Pancreas (tissue), 10 donors: Measurements from ENCODE around the gene BNIP5. TPM values are rescaled to one million over a fixed set of nuclear protein-coding genes. Genes with fewer than 3 reads are reported as not detected.

Experiments
- ATAC-seq, 4 donors: fragments of 200-7000 bp; cut with Tn5 transposase; one replicate each; pipeline versions ENCODE4 v1.8.0 to v1.9.1; 2020; ENCODE audit warnings: mild to moderate bottlenecking in 4 of 4, moderate library complexity in 4 of 4
- DNase-seq, 6 donors: peaks; one replicate each; pipeline ENCODE4 v3.0.0-alpha.2; 2020
- FAIRE-seq: peaks from 2 replicates; lab custom pipeline; 2012; peaks lifted over from hg19 to GRCh38; lab: Jason Lieb, UNC
- H3K27ac ChIP-seq, 4 donors: fragments of 200-600 bp; sonication (generic); 1 replicate in 3 of 4; 2 replicates in 1 of 4; pipeline versions ENCODE4 v1.5.0 to v1.8.0; 2020
- H3K27me3 ChIP-seq, 4 donors: fragments of 200-600 bp; one replicate each; pipeline ENCODE4 v1.8.0; 2021
- H3K36me3 ChIP-seq, 3 donors: fragments of 200-600 bp; sonication (generic) in 1 of 3; one replicate each; pipeline versions ENCODE4 v1.5.0 to v1.8.0; 2020 to 2021
- H3K4me1 ChIP-seq, 3 donors: fragments of 200-600 bp; one replicate each; pipeline ENCODE4 v1.8.0; 2021
- H3K4me3 ChIP-seq, 4 donors: fragments of 200-600 bp; sonication (generic) in 2 of 4; one replicate each; pipeline versions ENCODE4 v1.5.0 to v1.8.0; 2020 to 2021
- H3K9me3 ChIP-seq, 4 donors: fragments of 200-600 bp; one replicate each; pipeline ENCODE4 v1.8.0; 2021
- WGBS, 2 donors: extraction: QIAGEN DNeasy Blood & Tissue Kit; methylation state at CpG; one replicate each; pipeline ENCODE4 v1.1.7; 2013; 5-methylcytosine and 5-hydroxymethylcytosine counted together
- intact Hi-C, 3 donors: fragments of 100-400 bp; cut with DNase I; formaldehyde crosslinking; loops; one replicate each; pipeline versions ENCODE4 v1.11.1 to v1.14.2; 2022
- polyA plus RNA-seq, 2 donors: library from polyadenylated mRNA; stranded (reverse); fragments of 200-250 nt; gene quantifications; one replicate each; pipeline ENCODE4 v1.2.3, GENCODE V29; 2013
- total RNA-seq, 6 donors: library from RNA; stranded (reverse); fragmentation: NEBNext Ultra II Directional in 4 of 6; extraction: Animal tissue kit (Norgen Biotek cat#: 25700) in 4 of 6; gene quantifications; one replicate each; pipeline versions ENCODE4 v1.2.1 to v1.2.4, GENCODE V29; 2021 to 2023
- TF ChIP-seq, protein P1 (sequence below), 4 donors: fragments of 200-600 bp; sonication (generic) in 3 of 4; IDR thresholded peaks; one replicate each; pipeline versions ENCODE4 v1.5.0 to v1.8.0; 2021; ENCODE audit warnings: antibody characterized with exemption in 4 of 4
- donor health status: healthy with polysubstance abuse.
- donor health status: DM: no; HTN: no; CAD: no; lungs with moderate emphysema.
- donor health status: DM: no; HTN: no; CAD: no.
- donor health status: control.
- donor health status: control.
- donor health status: Bipolar disorder and iron deficiency.
- donor health status: DM: yes; HTN: yes; CAD: no.
- donor health status: DM: no; HTN: no; CAD: no.
- donor health status: DM: no; HTN: no; CAD: no.
- donor health status: DM: yes; HTN: yes; CAD: no.

Gene BNIP5
- total and polyA plus RNA-seq, 8 donors: 0.12 to 37.5 (median 0.38) TPM

DNA sequence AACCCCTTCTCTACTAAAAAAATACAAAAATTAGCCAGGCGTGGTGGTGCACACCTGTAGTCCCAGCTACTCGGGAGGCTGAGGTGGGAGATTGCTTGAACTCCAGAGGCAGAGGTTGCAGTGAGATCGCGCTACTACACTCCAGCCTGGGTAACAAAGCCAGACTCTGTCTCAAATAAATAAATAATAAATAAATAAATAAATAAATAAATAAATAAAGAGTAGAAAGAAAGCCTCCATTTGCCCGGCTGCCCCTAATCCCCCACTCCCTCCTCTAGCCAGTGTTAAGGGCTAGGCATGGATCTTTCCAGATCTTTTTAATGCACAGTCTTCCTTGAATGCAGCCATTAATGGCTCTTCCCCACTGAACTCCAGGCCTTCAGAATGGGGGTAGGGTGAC is 63.6 kb downstream of the BNIP5 start:
- ATAC-seq (no peak), DNase-seq (no peak), FAIRE-seq (no peak)
- intact Hi-C loops: no loop called here
- Histone ChIP-seq H3K36me3 (no peaks in the 10 kb centered on the region), H3K4me1 (no peaks in the 10 kb centered on the region), H3K4me3 (no peak overlapping the region), H3K9me3 (no peaks in the 10 kb centered on the region), H3K27me3 (no peaks in the 10 kb centered on the region), H3K27ac (no peak overlapping the region)
- WGBS, 2 donors: 93 to 94% methylated on average over 5 of the region's 5 CpGs
- TF ChIP-seq, protein P1, sequence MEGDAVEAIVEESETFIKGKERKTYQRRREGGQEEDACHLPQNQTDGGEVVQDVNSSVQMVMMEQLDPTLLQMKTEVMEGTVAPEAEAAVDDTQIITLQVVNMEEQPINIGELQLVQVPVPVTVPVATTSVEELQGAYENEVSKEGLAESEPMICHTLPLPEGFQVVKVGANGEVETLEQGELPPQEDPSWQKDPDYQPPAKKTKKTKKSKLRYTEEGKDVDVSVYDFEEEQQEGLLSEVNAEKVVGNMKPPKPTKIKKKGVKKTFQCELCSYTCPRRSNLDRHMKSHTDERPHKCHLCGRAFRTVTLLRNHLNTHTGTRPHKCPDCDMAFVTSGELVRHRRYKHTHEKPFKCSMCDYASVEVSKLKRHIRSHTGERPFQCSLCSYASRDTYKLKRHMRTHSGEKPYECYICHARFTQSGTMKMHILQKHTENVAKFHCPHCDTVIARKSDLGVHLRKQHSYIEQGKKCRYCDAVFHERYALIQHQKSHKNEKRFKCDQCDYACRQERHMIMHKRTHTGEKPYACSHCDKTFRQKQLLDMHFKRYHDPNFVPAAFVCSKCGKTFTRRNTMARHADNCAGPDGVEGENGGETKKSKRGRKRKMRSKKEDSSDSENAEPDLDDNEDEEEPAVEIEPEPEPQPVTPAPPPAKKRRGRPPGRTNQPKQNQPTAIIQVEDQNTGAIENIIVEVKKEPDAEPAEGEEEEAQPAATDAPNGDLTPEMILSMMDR (IDR thresholded peaks at IDR 0.05): no peak

DNA sequence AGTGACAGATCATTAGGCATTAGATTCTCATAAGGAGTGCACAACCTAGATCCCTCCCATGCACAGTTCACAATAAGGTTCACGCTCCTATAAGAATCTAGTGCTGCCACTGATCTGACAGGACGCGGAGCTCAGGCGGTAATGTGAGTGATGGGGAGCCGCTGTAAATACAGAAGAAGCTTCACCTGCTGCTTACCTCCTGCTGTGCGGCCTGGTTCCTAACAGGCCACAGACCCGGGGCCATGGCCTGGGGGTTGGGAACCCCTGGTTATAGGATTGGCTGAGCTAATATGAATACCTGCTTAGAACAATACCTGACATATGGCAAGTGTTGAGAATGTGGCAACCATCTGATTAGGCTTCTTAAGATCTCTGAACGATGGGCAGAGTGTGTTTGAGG is 64.5 kb downstream of the BNIP5 start:
- no peaks in the 10 kb centered on the region for H3K27me3 ChIP-seq
- TF ChIP-seq, protein P1 (IDR thresholded peaks at IDR 0.05): no peak
- intact Hi-C loops: no loop called here
- no peak overlapping the region for H3K4me3 ChIP-seq
- H3K9me3 ChIP-seq: no peaks in the 10 kb centered on the region
- 76 to 79% methylated on average over 8 of the region's 8 CpGs for WGBS, 2 donors
- H3K36me3 ChIP-seq: no peaks in the 10 kb centered on the region
- H3K27ac ChIP-seq: no peak overlapping the region
- FAIRE-seq: no peak
- H3K4me1 ChIP-seq: no peaks in the 10 kb centered on the region
- DNase-seq: no peak
- no peak for ATAC-seq

DNA sequence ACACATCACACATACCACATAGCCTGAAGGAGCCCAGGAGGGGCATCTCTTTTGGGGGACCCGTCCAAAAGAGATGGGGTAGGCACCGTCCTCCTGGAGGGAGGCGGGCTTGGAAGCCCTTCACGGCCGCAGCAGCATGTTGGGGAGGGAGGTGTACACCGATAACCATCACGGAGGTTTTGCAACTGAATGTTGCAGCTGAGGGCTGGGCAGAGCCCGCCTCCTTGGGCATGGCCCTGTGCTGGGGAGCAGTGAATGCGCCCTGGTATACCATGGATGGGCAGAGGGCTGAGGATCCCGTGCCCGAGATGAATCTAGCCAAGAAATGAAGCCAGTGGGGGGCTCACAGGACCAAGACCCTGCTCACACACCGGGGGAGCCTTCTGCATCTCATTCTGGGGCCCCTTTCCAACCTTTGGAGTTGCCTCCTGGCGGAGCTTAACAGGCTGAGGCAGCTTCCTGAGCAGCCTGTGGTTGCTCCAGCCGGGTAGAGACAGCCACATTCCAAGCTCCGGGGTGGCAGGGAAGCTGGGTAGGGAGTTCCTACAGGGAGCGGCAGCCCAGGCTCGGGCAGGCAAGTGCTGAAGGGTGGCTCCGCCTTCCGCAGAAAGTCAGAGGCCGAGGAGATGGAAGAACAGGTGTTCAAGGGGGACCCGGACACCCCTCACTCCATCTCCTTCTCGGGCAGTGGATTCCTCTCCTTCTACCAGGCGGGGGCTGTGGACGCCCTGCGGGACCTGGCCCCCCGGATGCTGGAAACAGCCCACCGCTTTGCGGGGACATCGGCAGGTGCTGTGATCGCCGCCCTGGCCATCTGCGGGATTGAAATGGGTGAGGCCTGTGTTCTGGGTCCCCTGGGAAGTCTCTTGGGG is 66.6 kb downstream of the BNIP5 start, which contains the start of gene PNPLA1:
TSS of gene PNPLA1 (plus strand) at position 227 of the 872 bp plus-strand sequence. CDS start at position 627, 400 bp downstream.
- ATAC-seq: peak in 1 of 4 donors; percentile 22
- no peak within 1 kb of the TSS for H3K4me3 ChIP-seq
- peak in 1 of 6 donors; percentile 43 for DNase-seq

DNA sequence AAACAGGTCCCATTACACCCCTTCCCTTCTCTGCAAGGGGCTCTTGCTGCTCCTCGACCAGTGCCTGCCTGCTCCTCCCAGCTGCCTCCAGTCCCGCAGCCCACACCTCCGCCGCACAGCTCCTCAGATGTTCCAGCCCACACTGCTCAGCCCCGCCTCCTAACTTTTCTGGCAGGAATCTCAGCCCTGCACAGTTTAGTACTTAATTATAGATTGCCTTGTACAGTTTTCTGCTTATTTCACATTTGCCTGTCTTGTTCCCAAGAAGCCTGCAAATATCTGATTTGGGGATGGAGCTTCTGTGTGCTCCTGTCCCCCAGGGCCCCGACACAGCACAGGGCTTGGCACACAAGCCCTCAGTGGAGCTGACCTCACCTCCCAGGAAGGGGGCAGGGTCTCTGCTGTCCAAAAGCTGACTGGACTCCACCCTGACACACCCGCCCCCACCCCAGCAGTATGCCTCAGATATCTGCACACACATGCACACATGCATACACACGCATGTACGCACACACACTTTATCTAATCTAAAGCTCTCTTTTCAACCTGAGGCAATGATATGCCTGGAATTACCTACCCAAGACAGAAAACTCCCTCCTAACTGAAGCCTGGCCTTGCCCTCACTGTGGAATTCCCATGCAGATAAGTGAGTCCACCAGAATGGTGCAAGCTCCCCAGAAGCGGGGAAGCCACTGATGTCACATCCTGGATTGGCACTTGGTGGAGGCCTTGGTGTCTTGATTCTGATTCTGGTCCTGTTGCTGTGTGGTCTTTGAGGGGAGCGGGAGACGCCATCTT is 68.0 kb downstream of the BNIP5 start:
- H3K4me3 ChIP-seq: no peak overlapping the region
- no peak overlapping the region for H3K27ac ChIP-seq
- H3K27me3 ChIP-seq: no peaks in the 10 kb centered on the region
- TF ChIP-seq, protein P1 (IDR thresholded peaks at IDR 0.05): no peak
- DNase-seq (no peak), ATAC-seq (peak; percentile 53 to 83 (median 74)), FAIRE-seq (no peak)
- no peaks in the 10 kb centered on the region for H3K4me1 ChIP-seq
- H3K36me3 ChIP-seq: no peaks in the 10 kb centered on the region
- no peaks in the 10 kb centered on the region for H3K9me3 ChIP-seq
- intact Hi-C loops: no loop called here
- WGBS, 2 donors: 45 to 51% methylated on average over 12 of the region's 12 CpGs

More for the DNA sequence above, 66.6 kb downstream of the BNIP5 start, which contains the start of gene PNPLA1:
- TF ChIP-seq, protein P1 (IDR thresholded peaks at IDR 0.05): no peak
- WGBS, 2 donors: 75 to 81% methylated on average over 32 of the region's 32 CpGs
- H3K27ac ChIP-seq: no peak within 1 kb of the TSS
- H3K9me3 ChIP-seq: no peaks in the 10 kb centered on the region
- H3K36me3 ChIP-seq: no peaks in the 10 kb centered on the region
- no peak for FAIRE-seq
- no peaks in the 10 kb centered on the region for H3K27me3 ChIP-seq
- H3K4me1 ChIP-seq: no peaks in the 10 kb centered on the region
- intact Hi-C loops: no loop called here
